Measurements from ENCODE around the gene RAB4A. TPM values are rescaled to one million over a fixed set of nuclear protein-coding genes. Genes with fewer than 3 reads are reported as not detected.
A peak's percentile ranks its signal among the peaks of the same experiment; 100 is the strongest.

The RAB4A gene
- total RNA-seq, 4 donors from 2014 or later = 44.9 to 73.6 (median 60.2) TPM

GRCh38 chr1:229263254-229263653 is 7.7 kb upstream of the RAB4A start:
- Histone ChIP-seq H3K27ac (no peak overlapping the region), H3K36me3 (no peaks in the 10 kb centered on the region), H3K4me3 (replicated peaks in 1 of 3) (no peak overlapping the region), H3K4me1 (peaks cover 6 to 8% of the 10 kb centered on the region in 2 donors), H3K9me3 (no peaks in the 10 kb centered on the region), H3K27me3 (no peaks in the 10 kb centered on the region)
- no peak for DNase-seq
- TF ChIP-seq CTCF (IDR thresholded peaks at IDR 0.05) (no peak), POLR2A (IDR thresholded peaks at IDR 0.05) (no peak)
- intact Hi-C loops (cut with DNase I) = no loop called here

GRCh38 chr1:229264068-229264467 is 6.8 kb upstream of the RAB4A start:
- TF ChIP-seq POLR2A (IDR thresholded peaks at IDR 0.05) = no peak
- no peak for TF ChIP-seq CTCF (IDR thresholded peaks at IDR 0.05)
- no peak for DNase-seq
- intact Hi-C loops (cut with DNase I) = no loop called here
- Histone ChIP-seq H3K36me3 (no peaks in the 10 kb centered on the region), H3K4me1 (peaks cover 10 to 12% of the 10 kb centered on the region in 2 donors), H3K27me3 (no peaks in the 10 kb centered on the region), H3K27ac (no peak overlapping the region), H3K9me3 (no peaks in the 10 kb centered on the region), H3K4me3 (replicated peaks in 1 of 3) (no peak overlapping the region)
- WGBS, 2 donors = 97% methylated on average over 7 of the region's 7 CpGs

- 88% methylated on average over 5 of the region's 5 CpGs for WGBS, 2 donors
- Histone ChIP-seq H3K4me1 (peaks cover 14 to 16% of the 10 kb centered on the region in 2 donors), H3K27ac (no peak overlapping the region), H3K4me3 (replicated peaks in 1 of 3) (no peak overlapping the region), H3K9me3 (no peaks in the 10 kb centered on the region), H3K27me3 (no peaks in the 10 kb centered on the region), H3K36me3 (no peaks in the 10 kb centered on the region)
- TF ChIP-seq CTCF (IDR thresholded peaks at IDR 0.05) = no peak
- TF ChIP-seq POLR2A (IDR thresholded peaks at IDR 0.05) = no peak
- intact Hi-C loops (cut with DNase I) = no loop called here
- no peak for DNase-seq
These were observed 6.4 kb upstream of the RAB4A start for GRCh38 chr1:229264487-229264886.

GRCh38 chr1:229266274-229266673 is 4.6 kb upstream of the RAB4A start:
- Histone ChIP-seq H3K27me3 (no peaks in the 10 kb centered on the region), H3K36me3 (no peaks in the 10 kb centered on the region), H3K4me1 (peaks cover 20 to 30% of the 10 kb centered on the region in 2 donors), H3K9me3 (no peaks in the 10 kb centered on the region), H3K4me3 (replicated peaks in 1 of 3) (no peak overlapping the region), H3K27ac (no peak overlapping the region)
- intact Hi-C loops (cut with DNase I) = no loop called here
- WGBS, 2 donors = 91% methylated on average over 3 of the region's 3 CpGs
- no peak for DNase-seq
- TF ChIP-seq POLR2A (IDR thresholded peaks at IDR 0.05) (no peak), CTCF (IDR thresholded peaks at IDR 0.05) (no peak)

- Histone ChIP-seq H3K9me3 (no peaks in the 10 kb centered on the region), H3K4me1 (peaks cover 22 to 32% of the 10 kb centered on the region in 2 donors), H3K36me3 (no peaks in the 10 kb centered on the region), H3K27me3 (no peaks in the 10 kb centered on the region), H3K27ac (peak overlapping the region in 2 of 3 donors; percentile 82 to 83), H3K4me3 (replicated peaks in 1 of 3) (no peak overlapping the region)
- intact Hi-C loops (cut with DNase I) = no loop called here
- WGBS, 2 donors = 95% methylated on average over 2 of the region's 2 CpGs
- TF ChIP-seq POLR2A (IDR thresholded peaks at IDR 0.05) (no peak), CTCF (IDR thresholded peaks at IDR 0.05) (no peak)
- no peak for DNase-seq
These were observed 3.9 kb upstream of the RAB4A start for GRCh38 chr1:229266832-229267500.

All from thyroid gland (tissue), 4 donors.